GM12872 (cell line): ENCODE results near the gene NBL1.

Experiments used
- CTCF ChIP-seq: IDR thresholded peaks from 3 replicates; pipeline ENCODE4 v1.5.1; 2011; ENCODE audit warnings: low read depth, mild to moderate bottlenecking, low read length, moderate library complexity; ENCODE audit not compliant: insufficient read depth

Gene NBL1

GRCh38 chr1:19685994-19686393 lies 41.9 kb downstream of the NBL1 start:
- TF ChIP-seq CTCF: no peak

- no peak for TF ChIP-seq CTCF
Measured at GRCh38 chr1:19687414-19687813, 43.3 kb downstream of the NBL1 start.

GRCh38 chr1:19688041-19688842 lies 44.1 kb downstream of the NBL1 start:
- TF ChIP-seq CTCF: no peak

DNA sequence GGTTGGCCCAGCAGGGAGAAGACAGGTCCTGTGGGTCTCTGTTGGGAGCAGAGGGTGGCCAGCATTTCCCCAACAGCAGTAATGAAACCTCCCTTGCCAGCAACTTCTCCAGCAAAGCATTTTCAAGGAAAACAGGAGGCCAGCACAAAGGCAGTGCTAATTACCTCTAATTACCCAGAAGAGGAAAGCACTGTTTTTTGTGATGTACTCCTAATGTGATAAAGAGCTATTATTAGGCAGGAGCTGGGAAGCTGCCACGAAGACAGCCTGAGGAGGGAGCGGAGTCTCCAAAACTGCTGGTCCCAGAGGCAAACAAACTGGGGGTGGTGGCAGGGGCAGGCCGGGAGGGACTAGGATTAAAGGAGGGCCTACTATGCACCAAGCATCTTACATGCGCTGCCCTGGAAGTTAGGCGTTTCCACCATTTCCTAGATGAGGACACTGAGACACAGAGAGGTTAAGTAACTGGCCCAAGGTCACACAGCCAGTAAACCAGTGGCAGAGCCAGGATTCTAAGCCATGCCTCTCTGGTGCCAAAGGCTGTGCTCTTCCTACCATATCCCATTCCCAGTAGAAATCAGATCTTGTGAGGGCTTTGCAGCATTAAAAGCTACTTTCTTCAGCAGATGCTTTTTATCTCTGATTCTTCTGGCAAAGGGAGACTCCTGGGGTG lies 45.1 kb downstream of the NBL1 start:
- no peak for TF ChIP-seq CTCF

DNA sequence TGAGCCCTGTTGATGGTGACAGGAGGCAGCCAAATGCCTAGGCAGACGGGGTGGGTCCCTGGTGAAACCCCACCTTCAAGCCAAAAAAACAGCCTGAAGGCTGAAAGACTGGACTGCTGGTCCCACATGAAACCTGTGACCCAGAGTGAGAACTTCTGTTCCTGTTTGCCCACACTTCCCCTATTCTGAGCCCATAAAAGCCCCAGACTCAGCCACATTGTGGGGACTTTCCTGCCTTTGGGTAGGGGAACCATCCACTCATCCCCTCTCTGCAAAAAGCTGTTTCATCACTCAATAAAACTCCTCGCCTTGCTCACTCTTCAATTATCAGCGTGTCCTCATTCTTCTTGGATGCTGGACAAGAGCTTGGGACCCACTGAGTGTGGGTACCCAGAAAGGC lies 45.7 kb downstream of the NBL1 start:
- no peak for TF ChIP-seq CTCF

GRCh38 chr1:19690342-19690741 lies 46.2 kb downstream of the NBL1 start:
- no peak for TF ChIP-seq CTCF

GRCh38 chr1:19694298-19694697 lies 50.2 kb downstream of the NBL1 start:
- TF ChIP-seq CTCF: no peak
